ENCODE results near the gene VAV2. TPM values are rescaled to one million over a fixed set of nuclear protein-coding genes. Genes with fewer than 3 reads are reported as not detected.
A peak's percentile ranks its signal among the peaks of the same experiment; 100 is the strongest.

Gene VAV2
- total and polyA plus RNA-seq, 8 donors = 25.3 to 44.1 (median 35.5) TPM

DNA sequence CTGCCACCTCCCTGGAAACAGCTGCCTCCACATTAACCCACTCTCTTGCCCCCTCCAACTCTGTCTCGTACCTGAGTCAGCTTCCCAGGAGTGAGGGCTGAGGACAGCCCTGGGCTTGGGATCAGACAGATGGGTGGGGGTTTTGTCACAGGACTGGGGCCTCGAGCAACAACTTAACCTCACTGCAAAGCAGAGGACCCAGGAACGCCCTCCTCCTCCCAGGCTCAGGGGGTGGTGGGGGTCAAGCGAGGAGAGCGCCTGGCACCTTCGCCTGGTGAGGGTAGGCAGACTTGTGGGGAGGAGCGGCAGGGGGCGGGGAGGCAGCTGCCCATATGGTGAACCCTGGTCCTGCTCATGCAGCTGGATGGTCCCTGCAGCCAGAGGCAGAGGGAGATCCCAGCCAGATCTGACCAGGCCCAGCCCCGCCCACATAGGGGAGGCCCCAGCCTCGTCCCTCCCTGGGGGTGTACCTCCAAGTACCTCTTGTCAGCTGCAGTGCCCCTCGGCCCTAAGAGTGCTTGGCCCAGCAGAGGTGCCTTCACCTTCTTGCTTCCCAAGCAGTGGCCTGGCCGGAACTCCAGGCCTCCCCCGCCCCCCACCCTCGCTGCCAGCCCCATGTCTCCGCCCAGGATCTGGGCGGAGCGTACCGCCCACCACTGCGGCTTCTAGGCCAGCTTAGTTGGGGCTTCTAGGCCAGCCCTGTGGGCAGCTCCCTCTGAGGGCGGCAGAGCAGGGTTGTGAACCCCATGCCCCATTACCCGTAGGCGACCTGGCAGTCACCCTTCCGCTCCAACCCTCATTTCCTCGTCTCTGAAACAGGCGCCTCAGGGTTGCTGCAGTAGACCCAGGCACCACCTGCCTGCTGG, 254.1 kb downstream of the VAV2 start, which contains the start of gene SARDH:
SARDH (minus strand) TSS at position 579 of the 866 bp plus-strand sequence. CDS start 4,179 bp downstream, outside the sequence.
- Histone ChIP-seq H3K4me3 (peak within 1 kb of the TSS; percentile 21 to 42), H3K4me1 (peaks cover 0 to 13% of the 10 kb centered on the region in 2 donors), H3K27ac (no peak within 1 kb of the TSS), H3K27me3 (peaks cover 0 to 8% of the 10 kb centered on the region in 2 donors), H3K9me3 (no peaks in the 10 kb centered on the region), H3K36me3 (no peaks in the 10 kb centered on the region)
- intact Hi-C loops (cut with DNase I) = no loop called here
- ATAC-seq (peak; percentile 77), DNase-seq (peak; percentile 56 to 87 (median 68))
- TF ChIP-seq, protein P1, sequence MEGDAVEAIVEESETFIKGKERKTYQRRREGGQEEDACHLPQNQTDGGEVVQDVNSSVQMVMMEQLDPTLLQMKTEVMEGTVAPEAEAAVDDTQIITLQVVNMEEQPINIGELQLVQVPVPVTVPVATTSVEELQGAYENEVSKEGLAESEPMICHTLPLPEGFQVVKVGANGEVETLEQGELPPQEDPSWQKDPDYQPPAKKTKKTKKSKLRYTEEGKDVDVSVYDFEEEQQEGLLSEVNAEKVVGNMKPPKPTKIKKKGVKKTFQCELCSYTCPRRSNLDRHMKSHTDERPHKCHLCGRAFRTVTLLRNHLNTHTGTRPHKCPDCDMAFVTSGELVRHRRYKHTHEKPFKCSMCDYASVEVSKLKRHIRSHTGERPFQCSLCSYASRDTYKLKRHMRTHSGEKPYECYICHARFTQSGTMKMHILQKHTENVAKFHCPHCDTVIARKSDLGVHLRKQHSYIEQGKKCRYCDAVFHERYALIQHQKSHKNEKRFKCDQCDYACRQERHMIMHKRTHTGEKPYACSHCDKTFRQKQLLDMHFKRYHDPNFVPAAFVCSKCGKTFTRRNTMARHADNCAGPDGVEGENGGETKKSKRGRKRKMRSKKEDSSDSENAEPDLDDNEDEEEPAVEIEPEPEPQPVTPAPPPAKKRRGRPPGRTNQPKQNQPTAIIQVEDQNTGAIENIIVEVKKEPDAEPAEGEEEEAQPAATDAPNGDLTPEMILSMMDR (IDR thresholded peaks at IDR 0.05) = no peak

- intact Hi-C loops (cut with DNase I) = no loop called here
- peaks cover 0 to 13% of the 10 kb centered on the region in 2 donors for H3K4me1 ChIP-seq
- no peak overlapping the region for H3K27ac ChIP-seq
- H3K36me3 ChIP-seq = no peaks in the 10 kb centered on the region
- DNase-seq (peak in 1 of 4 donors; percentile 65), ATAC-seq (no peak)
- peak overlapping the region; percentile 21 to 42 for H3K4me3 ChIP-seq
- H3K9me3 ChIP-seq = no peaks in the 10 kb centered on the region
- TF ChIP-seq, protein P1 (IDR thresholded peaks at IDR 0.05) = no peak
- H3K27me3 ChIP-seq = peaks cover 0 to 8% of the 10 kb centered on the region in 2 donors
These were observed 254.9 kb downstream of the VAV2 start for GRCh38 chr9:133737071-133737773.

GRCh38 chr9:133735931-133736330, 256.2 kb downstream of the VAV2 start:
- no peak for ATAC-seq
- intact Hi-C loops (cut with DNase I) = no loop called here
- H3K9me3 ChIP-seq = no peaks in the 10 kb centered on the region
- no peak for DNase-seq
- peaks cover 0 to 8% of the 10 kb centered on the region in 2 donors for H3K27me3 ChIP-seq
- peaks cover 0 to 13% of the 10 kb centered on the region in 2 donors for H3K4me1 ChIP-seq
- H3K4me3 ChIP-seq = no peak overlapping the region
- TF ChIP-seq, protein P1 (IDR thresholded peaks at IDR 0.05) = no peak
- H3K36me3 ChIP-seq = no peaks in the 10 kb centered on the region
- H3K27ac ChIP-seq = no peak overlapping the region

GRCh38 chr9:133735415-133735775, 256.7 kb downstream of the VAV2 start:
- Histone ChIP-seq H3K4me1 (peaks cover 0 to 13% of the 10 kb centered on the region in 2 donors), H3K36me3 (no peaks in the 10 kb centered on the region), H3K27ac (no peak overlapping the region), H3K4me3 (no peak overlapping the region), H3K27me3 (peaks cover 0 to 8% of the 10 kb centered on the region in 2 donors), H3K9me3 (no peaks in the 10 kb centered on the region)
- ATAC-seq = no peak
- intact Hi-C loops (cut with DNase I) = no loop called here
- TF ChIP-seq, protein P1 (IDR thresholded peaks at IDR 0.05) = no peak
- no peak for DNase-seq

All from left lung (tissue), 10 donors.